IPS-11a (cell line): Measurements from ENCODE around the gene HIP1R.

ENCODE experiments used
- H3K4me3 ChIP-seq: one replicate; pipeline ENCODE4 v1.5.1; 2013; ENCODE audit warnings: low read depth, low read length, control low read depth

HIP1R gene

DNA sequence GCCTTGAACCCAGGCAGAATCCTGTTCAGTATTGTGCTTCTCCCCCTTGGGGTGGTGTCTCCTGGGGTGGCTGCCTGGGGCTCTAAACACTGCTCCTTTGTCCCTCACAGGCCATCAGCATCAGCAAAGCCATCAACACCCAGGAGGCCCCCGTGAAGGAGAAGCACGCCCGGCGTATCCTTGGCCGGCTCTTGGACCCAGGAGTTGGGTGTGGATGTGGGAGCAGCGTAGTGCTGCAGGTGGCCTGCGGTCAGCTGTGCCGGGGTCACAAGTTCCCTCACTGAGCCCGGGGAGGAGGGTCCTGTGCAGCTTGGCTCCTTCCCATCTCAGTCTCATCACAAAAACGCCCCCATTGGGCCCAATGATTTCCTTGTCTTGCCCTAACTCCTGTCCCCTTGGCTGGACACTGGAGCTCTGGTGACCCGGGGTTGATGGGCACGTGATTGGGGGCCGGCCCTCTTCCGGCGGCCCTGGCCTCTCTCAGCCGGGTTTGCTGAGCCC, 12.7 kb downstream of the HIP1R start:
- no peak overlapping the region for H3K4me3 ChIP-seq

DNA sequence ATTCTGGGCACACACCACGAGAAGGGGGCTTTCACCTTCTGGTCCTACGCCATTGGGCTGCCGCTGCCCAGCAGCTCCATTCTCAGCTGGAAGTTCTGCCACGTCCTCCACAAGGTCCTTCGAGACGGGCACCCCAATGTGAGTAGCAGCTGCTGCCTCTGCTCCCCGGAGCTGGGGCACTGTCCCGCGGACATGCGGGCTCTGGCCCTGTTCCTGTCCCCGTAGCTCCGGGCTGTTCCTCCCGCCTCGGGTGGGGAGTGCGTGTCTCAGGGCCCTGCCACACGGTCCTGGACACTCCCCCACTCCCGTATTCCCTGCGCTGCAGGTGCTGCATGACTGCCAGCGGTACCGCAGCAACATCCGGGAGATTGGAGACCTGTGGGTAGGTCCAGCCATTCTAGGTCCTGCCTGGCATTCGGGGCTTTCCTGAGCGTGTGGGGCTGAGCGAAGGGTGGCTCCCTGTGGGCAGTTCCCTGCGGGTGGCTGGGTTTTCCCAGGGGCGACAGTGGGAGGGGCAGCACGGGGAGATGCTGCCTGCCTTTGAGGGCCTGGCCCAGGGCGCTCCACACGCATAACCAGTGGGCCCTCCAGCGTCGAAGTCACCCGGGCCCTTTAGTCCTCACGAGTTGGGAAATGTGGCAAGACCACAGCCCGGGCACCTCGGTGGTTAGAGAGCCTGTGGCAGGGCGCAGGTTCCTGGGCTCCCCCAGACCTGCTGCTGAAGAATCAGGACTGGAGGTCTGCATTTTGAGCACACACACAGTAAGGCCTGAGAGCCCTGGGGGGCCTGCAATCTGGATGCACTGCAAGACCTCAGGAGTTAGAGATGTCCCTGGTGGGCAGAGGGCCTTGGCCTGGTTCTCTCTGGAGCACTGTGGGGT, 13.5 kb downstream of the HIP1R start:
- no peak overlapping the region for H3K4me3 ChIP-seq

DNA sequence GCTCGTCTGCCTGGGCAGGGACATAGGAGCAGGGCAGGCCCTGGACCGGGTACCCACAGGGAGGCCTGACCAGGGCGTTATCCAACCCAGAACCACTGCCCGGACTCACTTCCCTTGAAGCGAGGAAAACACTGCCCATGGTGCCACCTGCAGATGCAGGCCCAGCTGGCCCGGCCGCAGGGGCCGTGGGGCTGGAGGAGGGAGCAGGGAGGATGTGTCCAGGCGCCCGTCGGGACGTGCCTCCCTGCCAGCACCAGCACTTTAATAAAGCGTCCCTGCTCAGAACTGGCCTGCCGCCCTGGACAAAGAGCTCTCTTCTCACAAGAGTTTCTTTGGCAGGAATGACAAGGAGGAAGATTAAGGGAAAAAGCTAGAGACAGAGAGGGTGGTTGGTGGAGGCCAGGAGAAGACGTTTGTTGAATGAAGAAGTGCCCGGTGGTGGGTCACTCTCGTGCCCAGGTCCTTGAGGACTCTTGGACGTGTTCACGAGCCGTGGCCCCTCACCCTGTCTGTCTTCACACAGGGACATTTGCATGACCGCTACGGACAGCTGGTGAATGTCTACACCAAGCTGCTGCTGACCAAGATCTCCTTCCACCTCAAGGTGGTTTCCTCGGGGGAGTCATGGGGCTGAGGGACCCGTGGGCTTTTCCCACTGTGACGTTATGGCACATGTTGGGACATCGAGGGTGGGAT, 14.2 kb downstream of the HIP1R start:
- no peak overlapping the region for H3K4me3 ChIP-seq

DNA sequence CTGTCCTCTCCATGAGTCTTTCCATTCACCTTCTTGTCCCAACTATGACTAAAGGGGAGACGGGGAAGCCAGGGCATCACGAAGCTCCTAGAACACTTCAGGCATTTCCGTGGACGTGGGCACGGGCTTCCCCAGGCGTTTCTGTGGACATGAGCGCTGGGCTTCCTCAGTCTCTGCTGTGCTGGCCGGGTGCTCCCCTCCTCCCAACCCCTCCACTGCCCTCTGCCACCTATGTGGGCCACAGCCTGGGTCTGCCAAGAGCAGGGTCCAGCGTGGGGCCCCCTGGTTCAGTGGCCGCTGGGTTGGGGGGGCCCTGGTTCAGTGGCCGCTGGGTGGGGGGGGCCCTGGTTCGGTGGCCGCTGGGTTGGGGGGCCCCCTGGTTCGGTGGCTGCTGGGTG, 14.8 kb downstream of the HIP1R start:
- H3K4me3 ChIP-seq: no peak overlapping the region

DNA sequence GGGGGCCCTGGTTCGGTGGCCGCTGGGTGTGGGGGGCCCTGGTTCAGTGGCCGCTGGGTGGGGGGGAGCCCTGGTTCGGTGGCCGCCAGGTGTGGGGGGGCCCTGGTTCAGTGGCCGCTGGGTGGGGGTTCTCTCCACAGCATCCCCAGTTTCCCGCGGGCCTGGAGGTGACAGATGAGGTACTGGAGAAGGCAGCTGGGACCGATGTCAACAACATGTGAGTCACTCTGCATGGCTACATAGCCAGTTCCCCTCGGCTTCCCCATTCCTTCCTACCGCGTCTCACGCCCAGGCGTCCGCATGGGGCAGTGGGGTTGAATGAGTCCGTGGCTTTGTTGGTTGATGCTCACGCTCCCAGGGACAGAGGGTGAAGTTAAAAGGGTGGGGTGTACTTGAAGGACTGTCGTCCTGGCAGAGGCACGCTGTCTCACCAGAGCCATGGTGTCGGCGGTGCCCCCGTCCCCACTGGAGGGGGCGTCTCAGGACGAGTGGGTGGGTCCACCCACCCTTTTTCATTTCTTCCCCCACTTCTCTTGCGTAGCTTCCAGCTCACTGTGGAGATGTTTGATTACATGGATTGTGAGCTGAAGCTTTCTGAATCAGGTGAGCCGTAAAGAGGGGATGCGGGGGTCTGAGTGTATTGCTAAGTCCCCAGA, 15.6 kb downstream of the HIP1R start:
- no peak overlapping the region for H3K4me3 ChIP-seq

DNA sequence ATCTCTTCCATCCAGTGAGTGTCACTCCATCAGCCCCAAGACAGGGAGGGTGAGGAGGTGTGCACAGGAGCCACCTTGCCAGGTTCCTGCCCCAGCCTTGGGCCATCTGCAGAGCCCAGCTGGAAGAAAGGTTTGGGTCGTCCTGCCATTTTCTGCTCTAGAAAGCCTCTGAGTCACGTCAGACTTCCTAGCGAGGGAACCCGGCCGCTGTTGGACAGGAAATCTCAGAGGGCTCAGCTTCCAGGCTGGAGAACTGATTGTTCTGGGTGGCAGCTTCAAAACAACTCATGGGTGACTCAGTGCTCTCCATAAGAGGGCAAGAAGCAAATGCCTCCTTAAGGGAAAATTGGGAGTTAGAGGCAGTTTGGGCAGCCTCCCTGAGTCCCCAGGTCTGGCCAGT, 16.6 kb downstream of the HIP1R start:
- H3K4me3 ChIP-seq: no peak overlapping the region

DNA sequence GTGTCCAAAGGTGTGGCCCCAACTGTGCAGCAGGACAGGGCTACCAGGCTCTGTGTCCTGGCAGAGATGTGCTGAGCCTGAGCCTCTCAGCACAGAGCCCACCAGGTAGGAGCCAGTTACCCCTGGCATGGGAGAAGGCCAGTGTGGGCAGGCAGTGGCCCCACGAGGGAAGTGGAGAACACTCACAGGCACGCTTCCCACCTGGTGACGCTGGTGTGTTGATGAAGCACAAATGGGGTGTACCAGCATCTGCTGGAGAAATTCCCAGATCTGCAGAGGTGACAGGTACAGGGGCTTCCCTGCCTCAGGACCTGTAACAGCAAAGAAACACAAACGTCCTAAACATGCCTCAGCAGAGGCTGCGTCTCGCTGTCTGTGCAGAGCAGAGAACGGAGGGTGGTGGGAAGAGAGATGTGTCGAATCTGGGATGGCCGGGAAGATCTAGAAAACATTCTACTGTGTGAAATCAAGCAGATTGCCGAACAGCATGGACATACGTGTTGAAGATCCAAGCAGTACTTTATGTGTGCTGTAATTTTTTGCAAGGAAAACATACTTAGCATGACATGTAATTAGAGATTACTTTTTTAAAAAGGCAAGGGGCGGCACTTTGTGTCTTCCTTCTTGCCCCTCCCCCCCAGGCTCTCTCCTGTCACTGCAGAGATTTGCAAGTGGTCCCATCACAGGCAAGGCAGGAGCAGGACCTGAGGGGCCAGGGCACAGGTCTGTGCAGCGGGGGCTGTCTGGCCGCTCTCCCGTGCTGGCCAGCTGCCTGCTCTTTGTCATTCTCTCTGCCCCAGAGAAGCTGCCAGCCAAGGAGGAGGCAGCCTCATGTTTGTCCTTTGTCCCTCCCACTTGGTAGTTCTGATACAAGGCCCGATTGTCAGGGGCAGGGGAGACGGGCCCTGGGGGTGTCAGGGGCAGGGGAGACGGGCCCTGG, 17.3 kb downstream of the HIP1R start:
- H3K4me3 ChIP-seq: no peak overlapping the region

DNA sequence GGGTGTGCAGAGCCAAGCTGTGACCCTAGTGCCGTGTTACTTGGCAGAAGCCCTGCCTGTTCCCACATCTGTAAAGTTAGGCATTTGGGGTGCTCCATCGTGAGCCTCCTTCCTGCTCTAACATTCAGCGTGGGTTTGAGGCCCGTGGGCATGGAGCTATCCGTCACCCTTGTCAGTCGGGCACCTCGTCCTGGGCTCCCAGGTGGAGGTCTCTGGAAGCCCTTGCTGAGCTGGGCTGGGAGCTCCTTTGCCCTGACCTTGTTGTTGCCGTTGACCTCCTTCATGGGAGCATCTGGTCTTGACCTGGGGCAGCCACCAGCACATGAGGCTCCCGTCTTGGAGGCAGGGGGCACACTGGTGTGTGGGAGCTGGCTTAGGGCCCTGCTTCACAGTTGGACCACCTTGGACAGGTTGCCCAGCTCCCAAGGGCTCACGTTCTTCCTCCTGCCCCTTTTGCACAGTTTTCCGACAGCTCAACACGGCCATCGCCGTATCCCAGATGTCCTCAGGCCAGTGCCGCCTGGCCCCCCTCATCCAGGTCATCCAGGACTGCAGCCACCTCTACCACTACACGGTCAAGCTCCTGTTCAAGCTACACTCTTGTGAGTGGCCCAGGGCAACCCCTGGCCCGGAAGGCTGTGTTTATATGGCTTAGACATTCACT, 18.5 kb downstream of the HIP1R start:
- no peak overlapping the region for H3K4me3 ChIP-seq

DNA sequence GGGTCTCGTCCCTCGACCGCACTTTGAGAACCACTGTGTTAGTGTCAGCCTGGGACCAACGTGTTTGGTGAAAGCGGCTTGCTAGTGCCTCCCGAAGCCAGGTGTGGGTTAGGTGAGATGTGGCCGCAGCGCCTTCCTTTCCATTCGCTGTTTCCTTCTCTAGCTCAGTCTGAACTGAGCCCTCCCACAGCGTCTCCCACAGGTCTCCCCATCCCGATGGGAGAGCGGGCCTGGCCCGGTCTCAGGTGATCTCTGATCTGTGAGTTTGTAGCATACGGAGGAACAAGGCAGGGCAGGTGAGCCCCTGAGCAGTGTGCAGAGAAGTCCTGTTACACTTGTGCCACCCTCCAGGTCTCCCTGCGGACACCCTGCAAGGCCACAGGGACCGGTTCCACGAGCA, 19.3 kb downstream of the HIP1R start:
- no peak overlapping the region for H3K4me3 ChIP-seq

DNA sequence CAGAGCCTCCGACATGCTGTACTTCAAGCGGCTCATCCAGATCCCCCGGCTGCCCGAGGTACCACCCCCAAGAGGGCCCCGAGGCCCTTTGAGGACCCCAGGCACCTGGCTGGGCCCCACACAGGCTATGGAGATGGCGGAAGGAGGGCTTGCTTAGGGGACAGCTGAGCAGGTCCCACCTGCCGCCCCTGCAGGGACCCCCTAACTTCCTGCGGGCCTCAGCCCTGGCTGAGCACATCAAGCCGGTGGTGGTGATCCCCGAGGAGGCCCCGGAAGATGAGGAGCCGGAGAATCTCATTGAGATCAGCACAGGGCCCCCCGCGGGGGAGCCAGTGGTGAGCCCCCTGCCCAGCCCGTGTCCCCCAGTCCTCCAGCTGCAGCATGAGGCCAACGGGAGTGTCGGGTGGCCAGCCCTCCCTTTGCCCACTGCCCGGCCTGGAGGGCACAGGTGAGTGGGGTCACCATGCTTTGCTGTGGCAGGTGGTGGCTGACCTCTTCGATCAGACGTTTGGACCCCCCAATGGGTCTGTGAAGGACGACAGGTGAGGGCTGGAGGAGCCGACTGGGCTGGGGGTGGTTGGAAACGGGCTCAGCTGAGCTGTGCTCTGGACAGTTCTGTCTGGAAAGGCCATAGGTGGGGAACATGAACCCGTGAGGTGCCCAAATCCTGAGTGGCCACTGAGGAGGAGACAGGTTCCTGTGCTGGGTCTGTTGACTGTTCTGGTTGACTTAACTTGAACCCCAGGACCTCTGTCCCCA, 20.0 kb downstream of the HIP1R start:
- no peak overlapping the region for H3K4me3 ChIP-seq

DNA sequence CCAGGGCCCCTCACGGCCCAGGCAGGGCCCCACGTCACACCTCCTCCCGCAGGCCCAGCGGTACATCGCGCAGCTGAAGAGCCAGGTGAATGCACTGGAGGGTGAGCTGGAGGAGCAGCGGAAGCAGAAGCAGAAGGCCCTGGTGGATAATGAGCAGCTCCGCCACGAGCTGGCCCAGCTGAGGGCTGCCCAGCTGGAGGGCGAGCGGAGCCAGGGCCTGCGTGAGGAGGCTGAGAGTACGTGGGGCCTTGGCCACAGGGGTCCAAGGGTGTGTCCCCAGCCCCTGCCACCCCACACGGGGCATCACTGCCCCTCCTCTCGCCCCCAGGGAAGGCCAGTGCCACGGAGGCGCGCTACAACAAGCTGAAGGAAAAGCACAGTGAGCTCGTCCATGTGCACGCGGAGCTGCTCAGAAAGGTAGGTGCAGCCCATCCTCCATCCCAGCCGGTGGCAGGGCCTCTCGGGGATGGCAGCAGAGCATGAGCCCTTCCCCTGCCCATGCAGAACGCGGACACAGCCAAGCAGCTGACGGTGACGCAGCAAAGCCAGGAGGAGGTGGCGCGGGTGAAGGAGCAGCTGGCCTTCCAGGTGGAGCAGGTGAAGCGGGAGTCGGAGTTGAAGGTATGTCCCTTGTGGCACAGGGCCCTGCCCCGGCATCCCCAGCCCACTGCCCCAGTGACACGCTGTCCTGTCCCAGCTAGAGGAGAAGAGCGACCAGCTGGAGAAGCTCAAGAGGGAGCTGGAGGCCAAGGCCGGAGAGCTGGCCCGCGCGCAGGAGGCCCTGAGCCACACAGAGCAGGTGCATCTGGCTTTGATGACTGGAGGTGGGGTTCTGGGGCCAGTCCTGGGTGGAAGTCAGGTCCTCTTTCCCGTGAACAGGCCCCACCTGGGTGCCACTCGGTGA, 20.9 kb downstream of the HIP1R start:
- no peak overlapping the region for H3K4me3 ChIP-seq

DNA sequence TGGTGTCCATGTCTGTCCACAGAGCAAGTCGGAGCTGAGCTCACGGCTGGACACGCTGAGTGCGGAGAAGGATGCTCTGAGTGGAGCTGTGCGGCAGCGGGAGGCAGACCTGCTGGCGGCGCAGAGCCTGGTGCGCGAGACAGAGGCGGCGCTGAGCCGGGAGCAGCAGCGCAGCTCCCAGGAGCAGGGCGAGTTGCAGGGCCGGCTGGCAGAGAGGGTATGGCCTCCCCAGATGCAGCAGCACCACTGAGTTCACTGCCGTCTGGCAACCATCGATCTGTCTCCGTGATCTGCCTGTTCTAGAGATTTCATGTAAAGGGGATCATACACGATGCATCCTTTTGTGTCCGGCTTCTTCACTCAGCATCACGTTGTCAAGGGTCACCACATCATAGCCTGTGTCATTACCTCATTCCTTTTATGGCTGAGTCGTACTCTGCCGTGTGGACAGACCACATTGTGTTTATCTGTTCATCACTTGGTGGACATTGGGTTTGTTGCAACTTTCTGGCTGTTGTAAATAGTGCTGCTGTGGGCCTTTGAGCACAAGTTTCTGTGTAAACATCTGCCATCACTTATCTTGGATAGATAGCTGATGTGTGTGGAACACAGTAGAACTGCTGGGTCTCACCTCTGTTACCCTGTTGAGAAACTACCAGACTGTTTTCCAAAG, 21.9 kb downstream of the HIP1R start:
- H3K4me3 ChIP-seq: no peak overlapping the region

DNA sequence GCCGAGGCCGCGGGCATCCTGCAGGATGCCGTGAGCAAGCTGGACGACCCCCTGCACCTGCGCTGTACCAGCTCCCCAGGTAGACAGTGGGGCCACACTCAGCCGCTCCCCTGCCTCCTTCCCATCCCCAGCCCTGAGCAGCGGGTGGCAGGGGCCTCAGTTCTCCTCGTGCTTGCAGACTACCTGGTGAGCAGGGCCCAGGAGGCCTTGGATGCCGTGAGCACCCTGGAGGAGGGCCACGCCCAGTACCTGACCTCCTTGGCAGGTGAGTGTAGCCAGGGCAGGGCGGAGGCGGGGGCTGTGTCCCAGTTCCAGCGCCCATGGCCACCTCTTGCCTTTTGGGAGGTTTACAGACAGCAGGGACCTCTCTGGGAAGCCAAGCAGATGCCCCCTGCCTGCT, 22.9 kb downstream of the HIP1R start:
- H3K4me3 ChIP-seq: no peak overlapping the region

DNA sequence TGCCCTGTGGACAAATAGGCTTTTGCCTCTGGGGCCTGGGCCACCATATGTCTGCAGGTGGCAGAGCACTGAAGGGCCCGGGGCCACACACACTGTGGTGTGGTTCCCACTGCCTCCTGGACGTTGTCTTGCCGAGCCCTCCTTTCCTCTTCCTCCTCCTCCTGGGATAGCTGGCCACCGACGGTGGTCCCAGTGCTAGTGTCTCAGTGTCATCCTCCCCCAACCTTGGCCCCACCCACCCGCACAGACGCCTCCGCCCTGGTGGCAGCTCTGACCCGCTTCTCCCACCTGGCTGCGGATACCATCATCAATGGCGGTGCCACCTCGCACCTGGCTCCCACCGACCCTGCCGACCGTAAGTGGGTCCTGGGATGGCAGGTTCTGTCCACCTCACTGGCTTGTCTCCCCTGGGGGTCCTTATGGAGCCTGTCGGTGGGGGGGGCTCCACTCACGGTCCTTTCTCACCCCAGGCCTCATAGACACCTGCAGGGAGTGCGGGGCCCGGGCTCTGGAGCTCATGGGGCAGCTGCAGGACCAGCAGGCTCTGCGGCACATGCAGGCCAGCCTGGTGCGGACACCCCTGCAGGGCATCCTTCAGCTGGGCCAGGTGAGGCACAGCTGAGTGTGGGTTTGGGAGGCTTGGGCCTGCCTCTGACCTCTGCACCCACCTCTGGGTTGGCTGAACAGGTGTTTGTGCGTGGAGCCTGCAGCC, 23.5 kb downstream of the HIP1R start:
- H3K4me3 ChIP-seq: no peak overlapping the region

DNA sequence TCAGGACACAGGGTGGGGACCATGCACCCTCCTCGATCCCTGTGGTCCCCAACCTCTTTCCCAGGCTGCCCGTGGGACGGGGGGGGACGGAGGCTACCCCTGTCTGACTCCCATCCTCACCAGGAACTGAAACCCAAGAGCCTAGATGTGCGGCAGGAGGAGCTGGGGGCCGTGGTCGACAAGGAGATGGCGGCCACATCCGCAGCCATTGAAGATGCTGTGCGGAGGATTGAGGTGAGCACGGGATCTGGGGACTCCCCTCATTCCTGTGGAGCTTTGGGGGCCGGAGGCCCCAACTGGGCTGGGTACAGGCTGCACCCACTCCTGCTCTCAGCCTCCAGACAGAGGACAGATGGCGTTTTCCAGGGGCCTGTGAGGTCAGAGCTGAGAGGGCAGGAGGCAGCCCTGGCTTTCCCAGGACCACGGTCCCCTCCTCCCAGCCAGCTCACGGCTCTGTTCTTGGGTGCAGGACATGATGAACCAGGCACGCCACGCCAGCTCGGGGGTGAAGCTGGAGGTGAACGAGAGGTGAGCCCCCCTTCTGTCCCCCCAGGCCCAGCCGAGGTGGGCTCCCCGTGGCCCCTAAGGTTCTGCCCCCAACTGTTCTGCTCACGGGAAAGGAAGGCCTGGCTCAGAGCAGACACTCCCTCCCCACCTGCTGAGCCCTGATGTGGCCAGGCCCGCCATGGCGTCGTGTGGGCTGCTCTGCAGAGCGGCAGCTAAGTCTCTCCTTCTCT, 24.2 kb downstream of the HIP1R start:
- H3K4me3 ChIP-seq: no peak overlapping the region

DNA sequence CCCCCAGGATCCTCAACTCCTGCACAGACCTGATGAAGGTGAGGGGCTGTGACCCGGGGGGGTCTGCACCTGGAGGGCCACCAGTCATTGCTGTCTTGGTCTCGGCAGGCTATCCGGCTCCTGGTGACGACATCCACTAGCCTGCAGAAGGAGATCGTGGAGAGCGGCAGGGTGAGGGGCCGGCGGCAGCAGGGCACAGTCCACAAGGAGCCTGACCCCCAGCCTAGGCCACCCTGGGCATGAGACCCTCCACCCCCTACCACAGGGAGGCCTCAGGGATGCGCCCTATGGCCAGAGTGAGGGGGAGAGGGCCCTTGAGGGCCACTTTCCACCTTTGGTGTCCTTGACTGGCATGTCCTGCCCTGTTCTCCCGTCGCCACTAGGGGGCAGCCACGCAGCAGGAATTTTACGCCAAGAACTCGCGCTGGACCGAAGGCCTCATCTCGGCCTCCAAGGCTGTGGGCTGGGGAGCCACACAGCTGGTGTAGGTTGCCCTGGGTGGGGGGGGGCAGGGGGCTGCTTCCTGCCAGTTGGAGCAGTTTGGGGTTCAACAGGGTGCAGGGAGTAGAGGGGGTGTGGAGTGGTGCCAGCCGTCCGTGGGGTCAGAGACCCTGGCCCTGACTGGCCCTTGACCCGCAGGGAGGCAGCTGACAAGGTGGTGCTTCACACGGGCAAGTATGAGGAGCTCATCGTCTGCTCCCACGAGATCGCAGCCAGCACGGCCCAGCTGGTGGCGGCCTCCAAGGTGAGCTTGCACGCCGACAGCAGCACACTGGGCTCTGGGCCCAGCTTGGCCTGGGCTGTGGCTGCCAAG, 25.0 kb downstream of the HIP1R start:
- H3K4me3 ChIP-seq: no peak overlapping the region
